GM18868 (cell line): ENCODE measurements around the gene WDR19.

Experiments used
- ATAC-seq: cut with Tn5 transposase; IDR thresholded peaks from one replicate; pipeline ENCODE4 v1.9.1; 2021; ENCODE audit warnings: mild to moderate bottlenecking, moderate library complexity; ENCODE audit not compliant: unreplicated experiment

The WDR19 gene

DNA sequence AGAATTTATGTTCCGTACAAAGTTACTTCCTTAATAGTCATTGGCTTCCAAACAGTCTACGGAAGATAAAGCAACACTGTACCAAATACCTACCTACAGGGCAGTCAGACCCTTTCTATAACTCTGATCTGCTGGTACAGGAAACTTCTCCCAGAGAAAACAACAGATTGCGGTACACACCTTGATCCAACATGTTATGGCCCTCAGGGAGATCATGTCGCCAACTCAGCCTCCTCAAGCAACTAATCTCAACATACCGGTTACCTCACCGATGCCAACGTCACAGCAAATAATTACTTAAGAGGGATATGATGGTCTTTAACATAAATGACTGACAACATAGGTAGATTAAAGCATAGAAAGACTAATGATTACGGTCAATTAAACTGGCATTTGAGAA lies 113.5 kb downstream of the WDR19 start:
- no peak for ATAC-seq

DNA sequence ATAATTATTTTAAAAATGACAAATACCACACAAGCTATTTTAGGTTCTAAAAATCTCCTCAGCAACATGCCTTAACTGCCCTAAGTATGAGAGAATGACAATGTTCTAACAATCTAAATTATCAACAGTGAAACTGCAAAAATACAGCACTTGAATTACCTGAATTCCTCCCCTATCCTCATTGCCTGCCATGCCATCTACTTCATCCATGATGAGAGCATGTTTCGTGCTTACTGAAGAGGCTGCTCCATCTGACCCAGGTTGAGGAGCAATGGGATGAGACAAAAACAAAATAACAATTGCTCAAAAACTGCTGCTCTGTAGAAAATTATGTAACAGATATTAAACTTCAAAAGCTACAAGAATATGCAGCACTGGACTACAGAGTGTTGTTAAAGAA lies 120.6 kb downstream of the WDR19 start:
- ATAC-seq, result no peak

DNA sequence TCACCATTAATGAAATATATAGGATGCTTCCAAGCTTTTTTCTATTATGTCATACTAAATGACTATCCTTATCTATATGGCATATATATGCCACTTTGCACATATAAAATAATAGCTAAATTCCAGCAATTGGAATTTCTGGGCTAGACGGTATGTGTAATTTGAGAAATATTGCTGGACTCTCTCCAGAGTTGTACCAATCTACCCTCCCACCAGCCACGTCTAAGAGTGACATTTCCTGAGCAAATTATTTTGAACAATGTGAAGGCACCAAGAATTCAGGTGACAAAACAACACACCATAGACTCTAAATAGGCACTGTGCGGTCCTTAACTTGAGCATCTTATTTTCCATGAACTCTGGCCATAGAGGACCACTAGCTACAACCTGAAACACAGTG lies 121.5 kb downstream of the WDR19 start:
- no peak for ATAC-seq

DNA sequence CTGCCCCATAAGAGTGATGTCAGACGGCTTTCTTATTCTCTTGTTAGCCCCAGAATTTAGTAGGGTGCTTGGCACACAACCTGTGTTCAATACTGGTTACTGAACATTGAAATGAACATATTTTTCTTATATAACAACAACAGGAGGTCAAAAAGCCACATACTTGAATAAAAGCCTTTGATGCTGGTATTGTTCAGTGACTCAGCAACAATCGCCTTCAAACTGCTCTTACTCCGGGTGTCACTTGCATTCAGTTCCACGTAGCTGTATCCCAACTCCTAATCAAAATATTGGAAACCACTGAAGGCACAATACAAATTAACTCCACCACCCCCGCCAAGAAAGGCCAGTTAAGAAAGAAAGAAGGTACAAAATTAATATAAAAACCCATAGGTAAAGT lies 122.3 kb downstream of the WDR19 start:
- ATAC-seq, result no peak

DNA sequence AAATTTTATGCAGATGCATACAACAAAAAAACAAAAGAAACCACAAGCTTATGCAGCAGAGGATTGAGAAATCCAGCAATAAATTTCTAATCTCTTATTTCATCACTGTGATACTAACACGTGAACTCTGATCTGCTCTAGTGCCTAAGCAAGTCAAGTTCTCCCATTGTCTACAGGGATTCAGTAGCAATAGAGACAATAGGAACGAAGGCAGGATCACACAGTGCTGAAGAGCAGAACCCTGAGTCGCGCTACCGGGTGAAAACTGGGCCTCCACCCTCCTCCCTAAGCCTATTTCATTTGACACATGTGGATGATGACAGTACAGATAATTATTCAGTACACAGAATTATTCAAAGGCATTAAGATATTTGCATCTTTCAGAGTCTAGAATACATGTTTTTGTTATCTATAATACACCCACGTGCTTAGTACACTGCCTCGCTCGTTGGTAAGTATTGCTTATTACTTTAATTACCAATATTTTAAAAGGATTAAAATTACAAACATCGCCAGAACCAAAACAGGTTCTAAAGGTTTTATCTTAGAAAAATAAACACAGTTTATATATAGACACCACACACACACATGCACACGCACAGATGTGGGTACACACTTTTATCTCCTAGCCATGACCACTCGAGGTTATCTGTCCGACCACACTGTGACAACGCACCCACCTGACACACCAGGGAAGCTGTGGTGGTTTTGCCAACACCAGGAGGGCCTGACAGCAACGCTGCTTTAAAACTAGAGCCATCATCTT lies 123.8 kb downstream of the WDR19 start:
- ATAC-seq, result no peak

DNA sequence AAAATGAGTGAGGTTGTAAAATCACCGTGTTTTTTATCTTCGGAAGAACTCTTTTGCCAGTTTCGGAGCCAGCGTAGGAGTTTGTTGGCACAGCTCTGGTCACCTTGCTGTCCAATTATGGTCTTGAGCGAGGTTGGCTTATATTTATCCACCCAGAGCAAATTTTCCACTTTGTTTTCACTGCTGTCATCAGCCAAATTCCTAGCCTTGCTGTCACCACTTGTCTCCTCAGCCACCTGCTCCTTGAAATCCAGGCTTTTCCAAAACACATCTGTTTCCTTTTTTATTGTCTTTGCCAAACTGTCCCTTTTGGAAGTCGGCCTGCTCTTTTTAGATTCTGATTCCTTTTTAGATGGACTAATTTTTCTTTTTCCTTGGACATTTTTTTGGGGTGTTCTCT lies 126.3 kb downstream of the WDR19 start:
- no peak for ATAC-seq

DNA sequence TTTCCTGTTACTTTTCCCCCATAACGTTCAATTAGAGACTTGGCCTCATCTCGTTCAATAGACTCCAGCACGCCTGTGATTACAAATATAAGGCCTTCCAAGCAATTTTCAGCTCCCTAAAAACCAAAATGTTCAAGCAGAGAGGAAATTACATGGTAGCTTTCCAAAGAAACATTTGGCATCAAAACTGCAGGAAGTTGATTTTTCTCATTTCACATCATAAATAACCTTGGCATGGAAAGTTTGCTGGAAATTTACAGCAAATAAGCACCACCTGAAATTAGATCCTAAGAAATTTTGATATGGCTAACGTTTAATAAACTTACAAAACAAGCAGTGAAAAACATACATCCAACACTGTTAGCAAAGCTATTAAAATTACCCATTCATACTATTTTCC lies 130.5 kb downstream of the WDR19 start:
- ATAC-seq, result no peak

DNA sequence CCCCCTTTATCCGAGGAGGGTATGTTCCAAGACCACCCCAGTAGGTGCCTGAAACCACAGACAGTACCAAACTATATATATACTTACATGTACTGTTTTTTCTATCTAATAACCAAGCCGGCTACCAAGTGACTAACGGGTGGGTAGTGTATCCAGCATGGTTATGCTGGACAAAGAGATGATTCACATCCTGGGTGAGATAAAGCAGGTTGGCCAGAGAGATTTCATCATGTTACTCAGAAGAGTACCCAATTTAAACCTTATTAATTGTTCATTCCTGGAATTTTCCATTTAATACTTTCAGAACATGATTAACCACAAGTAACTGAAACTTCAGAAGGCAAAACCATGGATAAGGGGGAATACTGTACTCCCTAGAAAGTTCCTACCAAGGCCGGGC lies 137.3 kb downstream of the WDR19 start:
- ATAC-seq, result no peak

DNA sequence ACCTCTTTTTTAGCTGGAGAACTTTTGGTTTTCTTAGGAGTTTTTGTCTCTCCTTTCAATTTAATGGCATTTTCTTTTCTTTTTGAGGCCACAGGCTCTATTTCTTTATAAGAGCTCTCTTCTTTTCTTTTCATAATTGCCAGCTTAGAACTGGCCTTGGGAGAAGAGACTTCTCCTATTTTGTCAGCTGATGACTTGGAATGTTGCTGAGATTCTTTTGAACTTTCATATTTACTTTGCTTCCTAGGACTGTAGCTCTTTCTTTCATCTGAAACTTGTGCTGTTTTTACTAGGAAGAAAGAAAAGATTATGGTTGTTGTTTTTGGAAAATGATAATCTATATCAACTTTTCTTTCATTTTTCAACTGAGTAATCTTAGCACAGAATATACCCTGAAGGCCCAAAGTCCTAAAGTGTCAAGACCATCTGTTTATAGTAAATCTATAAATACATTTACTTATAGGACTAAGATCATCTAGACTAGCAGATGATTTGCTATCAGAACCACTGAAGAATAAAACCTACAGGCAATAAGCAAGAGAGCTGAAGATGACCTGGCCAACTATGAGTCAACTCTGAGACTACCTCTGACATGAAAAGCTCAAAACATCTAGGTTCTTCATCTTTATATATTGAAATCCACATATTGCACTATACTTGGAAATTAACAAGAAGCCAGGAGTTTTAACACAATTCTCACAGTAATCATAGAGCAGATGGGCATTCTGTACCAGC lies 138.2 kb downstream of the WDR19 start:
- no peak for ATAC-seq

DNA sequence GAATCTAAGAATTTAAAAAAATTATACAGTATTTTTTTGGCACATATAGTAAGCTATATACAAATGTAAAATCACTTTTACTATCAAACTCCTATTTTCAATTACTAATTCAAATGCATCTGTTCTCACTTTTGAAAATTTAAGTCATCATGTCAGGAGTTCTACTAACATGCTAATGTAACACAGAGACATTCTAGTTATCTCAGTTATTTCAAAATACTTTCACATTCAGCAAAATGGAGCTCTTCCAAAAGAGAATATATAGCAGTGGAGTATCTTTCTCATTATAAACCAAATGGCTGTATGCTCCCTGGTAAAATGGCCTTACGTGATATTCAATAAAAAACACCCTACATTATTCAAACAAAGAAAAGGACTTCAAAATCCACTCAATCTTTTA lies 141.5 kb downstream of the WDR19 start:
- no peak for ATAC-seq

DNA sequence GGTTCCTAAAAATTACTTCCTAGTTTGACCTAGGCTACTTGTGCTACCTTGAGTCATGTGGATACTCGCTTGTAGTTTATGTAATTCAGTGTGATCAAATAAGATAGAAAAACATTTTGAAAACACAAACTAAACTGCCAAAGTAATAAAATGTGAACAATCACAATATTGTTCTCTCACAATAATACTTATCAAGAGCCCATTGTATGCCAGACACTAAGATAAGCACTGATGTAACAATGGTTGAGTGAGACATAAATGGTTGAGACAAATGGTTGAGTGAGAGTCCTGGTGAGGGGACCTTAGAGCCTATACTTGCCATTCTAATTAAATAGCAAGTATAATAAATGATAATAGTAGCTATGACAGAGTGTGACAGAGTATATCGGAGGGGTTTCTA lies 142.1 kb downstream of the WDR19 start:
- ATAC-seq, result no peak

DNA sequence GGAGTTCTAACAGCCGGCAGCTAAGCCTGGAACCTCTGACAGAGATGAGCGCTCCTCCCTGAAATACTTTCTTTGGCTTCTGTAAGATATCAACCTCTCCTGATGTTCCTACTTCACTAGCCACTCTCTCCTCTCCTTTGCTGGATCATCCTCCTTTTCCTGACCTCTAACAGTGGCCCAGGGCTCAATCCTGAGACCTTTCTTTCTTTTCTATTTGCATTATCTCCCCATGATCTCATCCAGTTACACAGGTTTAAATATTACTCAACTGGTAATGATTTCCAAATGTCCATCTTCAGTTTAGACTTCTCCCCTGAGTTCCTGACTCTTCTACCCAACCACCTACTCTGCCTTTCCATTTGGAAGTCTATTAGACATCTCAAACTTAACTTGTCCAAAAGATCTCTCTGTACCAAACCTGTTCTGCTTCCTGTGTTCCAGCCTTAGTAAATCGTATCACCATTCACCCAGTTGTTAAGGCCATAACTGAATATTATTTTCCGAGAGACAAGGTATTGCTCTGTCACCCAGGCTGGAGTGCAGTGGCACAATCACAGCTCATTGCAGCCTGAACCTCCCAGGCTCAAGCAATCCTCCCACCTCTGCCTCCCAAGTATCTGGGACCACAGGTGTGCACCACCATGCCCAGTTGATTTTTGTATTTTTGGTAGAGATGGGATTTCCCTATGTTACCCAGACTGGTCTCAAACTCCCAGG lies 142.7 kb downstream of the WDR19 start:
- ATAC-seq, result no peak

DNA sequence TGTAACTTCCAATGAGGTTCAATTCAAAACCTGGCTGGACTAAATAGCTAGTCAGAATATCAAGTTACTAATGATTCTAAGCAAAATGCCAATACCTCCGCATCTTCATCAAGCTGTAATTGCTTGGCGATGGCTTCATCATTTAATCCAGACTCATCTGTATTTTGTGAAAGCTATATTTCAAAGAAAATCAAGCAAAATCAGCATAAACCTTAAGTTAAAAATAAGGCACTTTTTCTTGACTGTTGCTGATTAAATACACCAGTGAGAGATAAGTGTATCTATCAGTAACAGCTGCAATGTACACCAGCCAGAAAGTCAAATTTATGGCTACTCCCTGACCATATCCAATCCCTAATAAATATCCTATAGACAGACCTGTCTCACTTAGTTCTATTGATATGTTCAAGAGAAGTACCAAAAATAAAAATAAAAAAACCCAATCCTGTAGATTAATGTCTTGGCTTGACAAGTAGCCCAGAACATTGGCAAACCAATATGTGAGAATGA lies 144.2 kb downstream of the WDR19 start:
- ATAC-seq, result no peak

DNA sequence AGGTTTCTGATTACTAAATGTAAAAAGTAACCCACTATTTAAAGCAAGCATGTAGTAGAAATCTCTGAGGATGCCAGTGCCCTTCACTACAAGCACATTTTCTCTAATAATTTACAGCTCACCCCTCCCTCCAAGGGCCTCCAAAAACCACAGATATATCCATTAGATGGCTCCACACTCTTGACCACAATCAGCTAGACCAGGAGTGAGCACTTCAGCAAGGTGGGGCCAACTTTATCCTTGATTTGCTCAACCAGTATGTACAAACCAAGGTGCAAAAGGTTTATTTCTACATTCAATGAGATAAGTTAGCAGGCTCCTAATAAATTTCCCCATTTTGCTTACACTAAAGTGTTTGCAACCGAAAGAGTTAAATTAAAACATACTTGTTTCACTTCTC lies 148.0 kb downstream of the WDR19 start:
- ATAC-seq, result no peak

DNA sequence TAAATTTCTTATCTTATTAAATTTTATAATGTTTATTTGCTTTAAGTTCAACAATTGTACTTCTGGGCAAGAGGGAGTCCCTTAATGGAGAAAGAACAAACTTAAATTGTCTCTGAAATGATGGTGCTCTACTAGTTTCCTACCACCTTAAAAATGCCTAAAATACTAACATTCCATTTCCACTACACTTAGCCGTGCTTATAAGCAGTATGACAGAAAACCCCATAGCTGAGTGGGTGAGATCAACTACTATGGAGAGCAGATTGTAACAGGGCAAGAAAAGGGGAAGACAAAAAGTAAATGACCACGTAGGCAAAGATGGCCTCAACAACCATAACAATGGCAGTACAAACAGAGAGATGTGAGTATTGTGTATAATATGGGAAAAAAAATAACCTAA lies 148.9 kb downstream of the WDR19 start:
- ATAC-seq, result no peak
